Measurements from ENCODE around the gene KCND1.
A peak's percentile ranks its signal among the peaks of the same experiment; 100 is the strongest.

KCND1 gene

DNA sequence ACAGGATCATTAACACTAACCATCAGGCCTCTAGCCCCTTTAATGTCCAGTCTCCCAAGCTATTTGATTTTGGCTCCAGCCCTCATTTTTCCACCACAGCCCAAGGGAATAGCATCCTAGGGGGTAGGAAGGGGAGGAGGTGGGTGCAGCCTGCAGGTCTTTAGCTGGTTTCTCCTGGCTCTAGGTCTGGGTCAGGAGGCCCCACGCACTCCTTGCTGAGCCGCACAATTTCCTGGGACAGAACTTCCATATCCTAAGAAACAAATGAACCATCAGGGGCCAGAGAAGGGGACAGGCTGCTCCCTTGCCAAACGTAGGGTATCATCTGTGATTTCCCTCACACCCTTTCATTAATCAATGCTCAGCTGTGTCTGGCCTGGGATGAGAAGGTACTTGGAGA lies 2.4 kb upstream of the KCND1 start:
- DNase-seq, result no peak

DNA sequence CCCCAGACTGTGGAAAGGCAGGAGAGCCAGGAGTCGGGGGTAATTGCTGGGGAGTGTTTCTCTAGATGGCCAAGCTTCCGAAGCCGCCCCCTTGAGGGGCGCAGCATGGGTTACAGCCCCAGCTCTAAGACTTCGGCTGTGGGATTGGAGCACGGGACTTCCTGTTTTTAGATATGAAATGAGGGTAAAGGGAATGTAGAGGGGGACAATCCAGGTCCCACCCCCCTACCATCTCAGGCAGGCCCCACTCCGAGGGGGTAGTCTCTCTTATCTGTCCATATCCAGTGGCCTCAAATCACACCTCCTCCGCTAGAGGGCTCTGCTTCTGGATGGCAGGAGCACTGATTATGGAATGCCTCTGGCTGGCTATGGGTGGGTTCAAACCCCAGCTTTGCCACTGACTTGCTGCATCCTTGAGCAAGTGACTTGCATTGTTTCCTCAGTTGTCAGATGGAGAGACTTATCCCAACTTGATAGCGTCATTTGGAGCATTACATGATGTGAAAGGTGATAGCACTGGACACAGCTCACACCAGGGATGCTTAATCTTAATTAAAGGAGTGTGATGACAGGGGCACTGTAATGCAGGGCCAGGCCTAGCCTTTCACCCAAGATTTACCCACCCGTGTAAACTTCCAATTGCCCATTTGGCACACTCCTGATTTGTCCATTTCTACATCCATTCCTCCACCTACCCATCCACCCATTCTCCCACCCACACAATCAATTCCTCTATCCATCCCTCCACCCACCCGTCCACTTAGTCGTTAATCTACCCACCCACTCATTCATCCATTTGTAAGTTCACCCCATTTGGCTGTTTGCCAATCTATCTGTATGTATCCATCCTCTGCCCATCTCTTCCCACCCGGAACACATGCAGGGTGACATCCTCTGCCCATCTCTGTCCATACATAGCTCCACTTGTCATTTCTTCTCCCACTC lies 848 bp upstream of the KCND1 start:
- peak; percentile 60 for DNase-seq

DNA sequence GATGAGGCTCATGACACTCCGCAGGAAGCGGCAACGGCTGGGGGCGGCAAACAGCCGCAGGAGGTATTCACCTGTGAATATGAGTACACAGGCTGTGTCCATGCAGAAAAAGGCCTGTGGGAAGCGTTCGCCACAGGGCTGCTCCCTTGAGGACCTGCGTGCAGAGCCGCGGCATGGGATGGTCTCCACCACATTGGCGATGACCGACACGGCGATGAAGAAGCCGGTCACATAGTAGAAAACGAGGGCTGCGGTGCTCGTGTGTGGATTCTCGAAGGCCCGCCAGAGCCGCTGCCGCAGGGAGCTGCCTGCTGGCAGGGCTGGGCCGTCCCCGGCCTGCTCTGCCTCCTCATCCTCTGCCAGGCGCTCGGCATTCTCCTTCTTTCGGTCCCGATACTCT lies 2.2 kb downstream of the KCND1 start:
- DNase-seq, result no peak

DNA sequence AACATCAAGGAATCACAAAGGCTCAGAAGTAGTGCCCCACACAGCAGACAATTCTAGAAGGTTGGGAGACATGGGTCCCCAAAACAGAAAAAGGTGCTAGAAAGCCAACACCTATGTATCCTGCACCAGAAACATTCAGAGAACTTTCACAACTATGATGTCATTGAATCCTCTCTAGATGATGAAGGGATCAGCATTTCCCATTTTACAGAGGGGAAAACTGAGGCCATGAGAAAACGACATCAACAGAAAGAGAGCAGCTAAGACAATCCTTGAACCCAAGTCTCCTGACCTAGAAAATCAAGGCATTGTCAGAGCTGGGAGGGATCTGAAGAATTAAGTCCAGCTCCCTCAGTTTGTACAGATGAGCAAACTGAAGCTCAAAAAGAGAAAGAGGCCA lies 3.3 kb downstream of the KCND1 start:
- no peak for DNase-seq

DNA sequence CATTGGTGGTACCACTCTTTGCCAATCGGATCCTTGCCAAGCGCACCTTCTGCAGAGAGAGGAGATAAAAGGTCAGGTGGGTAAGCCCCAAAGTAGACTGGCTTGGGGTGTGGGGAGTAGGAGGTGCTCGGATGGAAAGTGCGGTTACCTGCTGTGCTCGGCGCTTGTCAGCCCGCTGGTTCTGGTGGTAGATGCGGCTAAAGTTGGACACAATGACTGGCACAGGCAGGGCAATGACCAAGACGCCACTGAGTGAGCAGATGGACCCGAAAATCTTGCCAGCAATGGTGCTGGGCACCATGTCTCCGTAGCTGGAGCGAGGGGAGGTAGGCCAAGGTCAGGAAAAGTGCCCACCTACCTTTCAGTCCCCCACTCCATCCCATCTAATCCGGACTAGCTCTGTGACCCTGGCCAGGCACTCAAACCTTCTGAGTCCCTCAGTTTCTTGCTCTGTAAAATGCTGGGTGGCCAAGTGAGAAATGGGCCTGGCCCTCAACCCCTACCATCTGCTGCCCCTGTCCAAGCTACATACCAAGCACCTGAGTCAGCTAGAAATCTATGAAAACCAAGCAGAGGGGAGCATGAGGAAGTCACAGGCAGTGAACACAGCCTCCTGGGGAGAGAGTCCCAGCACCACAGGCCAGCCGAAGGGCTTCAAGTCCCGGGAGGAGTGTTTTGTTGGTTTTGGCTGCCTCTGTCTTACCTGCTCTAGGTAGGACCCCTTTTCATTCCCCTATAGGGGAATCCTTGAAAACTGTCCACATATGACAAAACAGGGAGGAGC lies 4.7 kb downstream of the KCND1 start:
- DNase-seq, result no peak

DNA sequence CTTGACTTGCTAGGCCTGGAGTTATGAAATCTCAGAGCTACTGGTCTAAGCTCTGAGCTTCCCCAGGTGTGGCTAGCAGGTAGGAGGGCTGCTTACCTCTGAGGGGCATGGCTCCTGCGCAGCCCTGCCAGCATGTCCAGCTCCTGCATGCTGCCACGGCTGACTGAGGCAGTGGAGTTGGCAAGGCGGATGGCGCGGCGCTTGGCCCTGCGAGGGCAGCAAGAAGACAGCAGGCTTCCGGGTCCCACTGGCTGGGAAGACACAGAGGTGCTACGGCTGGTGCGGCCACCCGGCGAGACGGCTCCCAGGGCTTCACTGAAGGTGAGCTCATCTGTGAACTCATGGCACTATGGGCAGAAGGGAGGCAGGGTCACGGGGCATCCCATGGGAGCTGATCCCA lies 5.7 kb downstream of the KCND1 start:
- DNase-seq, result no peak

DNA sequence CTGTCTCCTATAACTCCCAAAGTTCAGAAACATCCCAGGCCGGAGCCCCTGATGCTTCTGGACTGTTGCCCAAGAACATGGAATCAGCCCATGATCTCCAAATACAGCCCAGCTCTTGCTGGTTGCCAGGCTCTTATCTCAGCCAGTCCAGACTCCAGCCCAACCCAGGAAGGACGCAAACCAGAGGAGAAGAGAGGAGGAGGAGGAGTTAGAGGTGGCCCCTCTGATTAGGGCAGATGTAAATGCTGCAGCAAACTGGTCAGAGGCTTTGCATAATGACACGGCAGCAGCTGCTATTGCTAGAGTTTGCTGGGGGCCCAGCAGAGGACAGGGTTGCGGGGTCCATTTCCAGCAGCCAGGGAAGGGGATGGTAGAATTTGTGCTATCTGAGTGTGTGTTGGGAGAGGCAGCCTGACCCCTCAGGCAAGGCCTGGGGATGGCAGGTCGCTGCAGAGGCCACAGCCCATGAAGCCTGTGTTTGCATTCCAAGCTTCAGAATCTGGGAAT lies 10.0 kb downstream of the KCND1 start:
- DNase-seq, result no peak

DNA sequence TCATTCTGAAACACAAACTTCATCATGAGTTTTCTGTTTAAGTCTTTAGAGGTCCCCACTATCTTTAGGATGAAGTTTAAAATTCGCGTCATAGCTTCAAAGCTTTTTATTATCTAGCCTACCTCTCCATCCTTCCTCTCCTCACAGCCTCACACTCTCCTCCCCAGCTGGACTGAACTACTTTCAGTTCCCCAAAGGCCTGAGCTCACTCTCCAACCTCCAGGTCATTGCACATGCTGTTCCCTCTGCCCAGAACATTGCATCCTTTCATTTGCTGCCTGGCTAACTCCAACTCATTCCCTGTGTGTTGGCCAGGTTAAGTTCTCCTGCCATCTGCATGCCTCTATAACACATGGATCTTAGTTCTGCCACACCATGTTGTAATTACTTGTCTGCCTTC lies 11.4 kb downstream of the KCND1 start:
- DNase-seq, result no peak

DNA sequence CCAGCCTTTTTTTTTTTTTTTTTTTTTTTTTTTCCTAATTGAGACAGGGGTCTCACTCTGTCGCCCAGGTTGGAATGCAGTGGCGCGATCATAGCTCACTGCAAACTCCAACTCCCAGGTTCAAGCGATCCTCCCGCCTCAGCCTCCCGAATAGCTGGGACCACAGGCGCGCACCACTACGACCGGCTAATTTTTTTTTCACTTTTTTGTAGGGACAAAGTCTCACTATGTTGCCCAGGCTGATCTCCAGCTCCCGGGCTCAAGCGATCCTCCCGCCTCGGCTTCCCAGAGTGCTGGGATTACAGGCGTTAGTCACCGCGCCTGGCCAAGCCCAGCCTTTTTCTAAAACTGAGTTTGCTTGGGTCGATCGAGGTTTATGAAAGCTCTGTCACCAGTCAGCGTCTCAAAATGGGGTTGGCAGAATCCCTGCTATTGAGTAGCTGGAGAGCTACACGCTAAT lies 13.0 kb downstream of the KCND1 start:
- DNase-seq, result peak; percentile 39

DNA sequence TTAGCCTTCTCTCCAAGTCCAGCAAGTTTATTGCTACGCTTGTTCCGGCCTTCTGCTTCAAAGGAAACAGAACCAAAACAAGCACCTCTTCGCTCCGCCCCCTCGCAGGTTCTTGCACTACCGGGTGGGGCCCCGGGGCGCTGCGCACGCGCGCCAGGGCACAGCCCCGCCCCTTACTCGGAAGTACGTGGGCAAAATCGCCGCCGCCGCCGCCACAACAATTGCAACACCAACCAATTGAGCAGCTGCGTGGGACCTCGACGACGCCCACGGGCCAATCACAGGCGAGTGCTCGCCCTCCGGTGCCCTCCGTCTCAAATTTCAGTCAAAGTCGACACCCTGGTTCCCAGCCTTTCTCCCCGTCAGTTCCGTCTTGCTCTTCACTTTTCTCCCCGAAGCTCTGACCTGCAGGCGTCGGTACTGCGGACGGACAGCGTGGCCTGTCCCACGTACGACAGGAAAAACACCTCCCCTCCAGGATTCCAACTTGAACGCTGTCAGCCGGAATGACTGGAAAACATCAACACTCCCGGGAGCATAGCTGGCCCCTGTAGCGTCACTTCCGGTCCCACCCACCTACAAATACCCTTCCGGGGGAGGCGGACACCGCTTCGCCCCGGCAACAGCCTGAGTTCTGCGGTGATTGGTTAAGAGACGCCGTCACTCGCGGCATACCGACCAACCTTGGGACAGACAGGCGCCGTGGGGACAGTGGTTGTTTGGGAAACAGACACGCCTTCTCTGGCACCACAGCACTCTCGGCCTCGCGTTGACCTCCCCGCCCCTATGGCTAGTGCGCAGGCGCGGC lies 13.6 kb downstream of the KCND1 start:
- peak; percentile 98 for DNase-seq

DNA sequence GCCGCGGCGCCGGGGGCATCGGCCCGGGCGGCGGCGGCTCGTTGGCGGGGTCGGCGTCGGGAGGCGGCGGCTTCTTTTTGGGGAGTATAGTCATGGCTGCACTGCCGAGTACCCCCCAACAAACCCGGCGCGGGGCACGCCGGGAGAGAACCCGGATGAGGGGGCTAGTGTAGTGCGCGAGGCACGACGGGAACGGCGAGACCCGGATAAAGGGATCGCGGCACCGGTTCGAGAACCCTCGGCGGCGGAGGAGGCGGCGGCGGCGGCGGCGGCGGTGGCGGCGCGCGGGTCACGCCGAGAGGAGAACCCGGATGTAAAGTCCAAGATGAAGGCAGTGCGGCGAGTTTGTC lies 14.2 kb downstream of the KCND1 start, which contains the start of gene OTUD5:
TSS of gene OTUD5 (minus strand) at position 131 of the 350 bp plus-strand sequence. CDS start at position 94, 37 bp downstream.
- DNase-seq, result peak; percentile 73

DNA sequence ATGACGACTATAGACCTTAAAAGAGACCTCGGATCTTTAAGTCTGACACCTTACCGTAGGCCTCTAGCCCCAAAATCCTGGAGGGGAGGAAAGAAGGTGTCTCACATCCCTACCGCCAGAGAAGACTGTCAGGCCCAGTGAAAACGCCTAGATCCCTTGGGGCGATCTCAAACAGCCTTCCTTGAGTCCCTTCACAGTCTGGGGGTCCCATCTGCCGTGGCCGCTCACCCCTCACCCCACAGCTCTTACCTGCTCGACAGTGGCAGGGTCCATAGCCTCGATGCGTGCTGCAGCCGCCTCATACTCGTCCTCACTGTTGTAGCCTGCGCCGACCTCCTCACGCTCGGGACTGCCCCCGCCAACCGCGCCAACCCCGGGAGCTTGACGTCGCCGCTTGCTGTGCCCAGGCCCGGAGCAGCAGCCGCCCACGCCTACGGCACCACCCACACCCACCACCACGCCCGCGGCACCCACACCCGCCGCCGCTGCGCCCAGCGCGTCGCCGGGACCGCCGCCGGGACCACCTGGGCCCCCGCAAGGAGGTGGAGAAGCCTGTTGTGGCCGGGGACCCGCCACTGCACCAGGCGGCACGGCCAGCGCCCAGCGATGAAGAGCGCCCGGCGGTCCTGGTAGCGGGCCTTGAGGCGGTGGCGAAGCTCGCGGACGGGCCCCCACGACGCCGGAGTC lies 14.8 kb downstream of the KCND1 start:
- peak; percentile 6 for DNase-seq

DNA sequence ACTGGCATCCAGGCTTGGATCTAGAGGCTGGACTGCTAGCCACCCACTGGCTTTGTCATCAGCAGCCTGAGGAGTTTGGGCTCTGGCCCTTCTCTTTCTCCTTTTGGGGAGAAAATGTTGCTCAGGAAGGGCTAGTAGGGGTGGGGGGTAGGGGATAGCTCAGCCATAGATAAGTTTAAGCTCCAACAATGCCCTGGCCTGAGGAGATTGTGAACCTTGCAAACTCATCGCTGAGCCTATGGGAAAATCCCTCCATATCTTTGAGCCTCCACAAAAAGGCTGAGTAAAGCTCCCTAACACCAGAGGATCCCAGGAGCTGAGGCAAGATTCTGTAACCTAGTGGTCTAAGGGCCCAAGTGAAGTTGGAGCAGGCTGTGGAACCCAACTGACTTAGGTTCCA lies 23.1 kb downstream of the KCND1 start:
- DNase-seq, result no peak

DNA sequence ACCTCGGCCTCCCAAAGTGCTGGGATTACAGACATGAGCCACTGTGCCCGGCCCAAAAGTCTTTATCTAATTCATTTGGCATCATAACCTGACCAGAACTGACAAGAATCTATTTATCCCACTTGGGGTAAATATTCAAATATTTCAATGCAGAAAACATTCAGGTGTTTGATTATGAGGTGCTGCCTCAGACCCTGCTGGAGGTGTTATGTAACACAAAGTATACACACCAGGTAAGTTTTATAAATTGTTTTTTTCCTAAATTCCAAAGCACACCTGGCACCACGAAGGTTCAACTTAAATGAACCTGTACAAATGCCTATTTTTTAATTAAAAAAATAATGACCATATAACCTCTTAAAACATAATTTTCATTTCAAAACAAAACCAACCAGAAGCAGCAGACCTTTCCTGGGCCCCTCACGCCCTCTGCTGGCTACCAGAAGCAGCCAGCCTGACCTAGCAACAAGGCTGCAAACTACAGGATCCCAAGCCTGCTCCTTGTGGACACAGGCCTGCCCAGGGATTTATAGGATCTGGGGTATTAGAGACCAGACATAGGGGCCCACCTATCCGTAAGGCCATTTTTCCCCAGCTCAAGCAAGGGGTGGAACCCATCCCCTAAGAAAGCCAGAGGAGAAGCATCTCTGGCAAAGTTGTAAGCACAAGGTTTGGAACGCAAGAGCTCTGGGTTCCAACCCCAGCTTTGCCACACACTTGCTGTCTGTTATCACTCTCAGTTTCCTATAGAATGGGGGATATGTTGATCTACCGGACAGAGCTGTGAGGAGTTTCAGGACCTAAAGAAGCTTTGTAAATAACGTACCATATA lies 25.9 kb downstream of the KCND1 start:
- peak; percentile 24 for DNase-seq

DNA sequence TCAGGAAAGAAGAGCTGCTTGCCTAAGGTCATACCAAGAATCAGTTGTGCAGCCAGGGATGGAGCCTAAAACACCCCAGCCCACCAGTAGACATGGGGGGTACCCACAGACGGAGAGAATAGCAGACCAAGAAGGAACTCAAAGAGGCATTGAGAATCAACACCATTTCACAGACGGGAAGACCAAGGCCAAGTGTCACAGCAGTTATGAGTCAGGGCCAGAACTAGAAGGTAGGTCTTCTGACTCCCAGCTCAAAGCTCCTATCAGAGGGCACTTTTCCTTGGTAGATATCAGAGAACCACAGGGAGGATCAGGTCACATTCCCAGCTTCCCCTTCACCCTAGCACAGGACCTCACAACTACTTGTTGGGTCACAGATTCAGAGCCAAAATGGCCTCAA lies 28.7 kb downstream of the KCND1 start:
- DNase-seq, result no peak

DNA sequence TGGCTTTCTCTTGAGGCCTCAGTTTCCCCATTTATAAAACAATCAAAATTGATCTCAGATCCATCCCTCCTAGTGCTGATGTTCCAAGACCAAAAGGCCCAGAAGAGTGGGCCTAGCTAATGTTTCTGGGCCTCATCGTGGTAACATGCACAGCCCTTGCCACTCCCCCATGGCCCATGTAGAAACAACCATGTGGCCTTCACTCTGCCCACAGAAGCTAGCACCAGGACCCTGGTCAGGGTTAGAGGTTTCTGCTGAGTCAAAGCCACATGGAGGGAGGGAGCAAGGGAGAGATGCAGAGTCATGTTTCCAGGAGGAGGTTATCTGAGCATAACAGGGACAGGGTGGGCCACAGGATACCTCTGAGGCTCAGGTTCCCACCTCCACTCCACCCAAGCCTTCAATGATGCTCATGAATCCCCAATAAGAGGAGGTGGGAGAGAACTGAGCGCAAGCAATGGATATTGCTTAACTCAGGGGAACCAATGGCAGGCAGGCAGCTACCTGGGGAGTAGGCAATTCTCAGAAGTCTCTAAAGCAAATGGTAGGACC lies 31.2 kb downstream of the KCND1 start:
- DNase-seq, result no peak

DNA sequence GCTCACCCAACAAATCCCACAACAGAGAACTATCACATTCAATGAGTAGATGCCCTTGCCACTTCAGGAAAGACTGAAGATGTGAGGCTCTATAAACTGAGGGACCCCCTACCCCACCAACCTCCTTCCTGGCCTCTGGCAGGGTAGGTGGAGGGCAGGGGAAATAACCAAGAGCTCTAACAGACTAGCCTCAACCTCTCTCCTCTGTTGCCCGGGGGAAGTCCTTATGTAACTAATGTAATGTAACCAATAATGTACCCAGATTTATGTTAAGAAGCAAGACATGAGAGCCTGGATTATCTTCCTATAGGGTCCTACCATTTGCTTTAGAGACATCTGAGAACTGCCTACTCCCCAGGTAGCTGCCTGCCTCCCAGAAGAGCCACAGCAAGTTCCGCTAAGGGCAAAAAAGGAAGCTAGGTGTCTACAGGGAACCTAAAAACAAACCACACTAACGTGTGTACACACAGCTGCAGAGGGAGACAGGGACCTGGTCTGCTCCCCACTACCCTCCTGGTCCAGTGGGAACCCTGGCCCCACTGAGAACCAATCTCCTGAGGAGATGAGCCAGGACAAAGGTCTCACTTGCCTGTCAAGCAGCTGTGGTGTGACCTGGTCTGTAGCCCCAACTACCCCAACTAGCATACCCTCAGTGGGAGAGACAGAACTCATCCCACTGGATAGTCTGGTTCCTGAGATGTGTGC lies 32.0 kb downstream of the KCND1 start:
- no peak for DNase-seq

DNA sequence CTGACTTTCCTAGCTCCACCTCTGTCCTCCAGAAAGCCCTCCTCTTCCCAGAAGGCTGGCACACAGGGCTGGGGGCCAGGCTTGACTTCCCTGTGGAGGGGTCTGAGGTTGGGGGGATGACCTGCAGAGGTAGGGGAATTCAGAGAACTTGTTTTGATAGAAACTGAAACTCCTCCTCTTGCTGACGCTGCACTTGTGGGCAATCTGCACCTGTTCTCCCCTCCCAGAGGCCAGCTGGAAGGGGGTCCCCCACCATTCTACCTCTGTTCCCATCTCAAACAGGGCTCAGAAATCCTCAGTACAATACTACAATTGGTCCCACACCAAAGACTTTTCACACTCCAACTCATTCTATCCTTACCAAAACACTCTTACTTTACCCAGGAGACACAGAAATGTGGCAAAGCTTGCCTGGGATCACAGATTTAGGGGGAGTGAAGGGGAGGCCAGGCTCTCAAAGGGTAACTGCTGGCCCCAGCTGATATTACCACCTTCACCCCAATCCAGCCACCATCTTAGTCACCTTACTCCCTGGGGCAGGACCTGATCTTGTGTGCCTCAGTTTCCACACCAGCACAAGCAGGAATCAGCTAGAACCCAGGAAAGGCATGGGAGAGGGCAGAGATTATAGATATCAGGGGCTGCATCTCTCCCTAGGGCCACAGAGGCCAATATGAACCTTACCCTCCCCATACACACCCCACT lies 32.8 kb downstream of the KCND1 start:
- no peak for DNase-seq

DNA sequence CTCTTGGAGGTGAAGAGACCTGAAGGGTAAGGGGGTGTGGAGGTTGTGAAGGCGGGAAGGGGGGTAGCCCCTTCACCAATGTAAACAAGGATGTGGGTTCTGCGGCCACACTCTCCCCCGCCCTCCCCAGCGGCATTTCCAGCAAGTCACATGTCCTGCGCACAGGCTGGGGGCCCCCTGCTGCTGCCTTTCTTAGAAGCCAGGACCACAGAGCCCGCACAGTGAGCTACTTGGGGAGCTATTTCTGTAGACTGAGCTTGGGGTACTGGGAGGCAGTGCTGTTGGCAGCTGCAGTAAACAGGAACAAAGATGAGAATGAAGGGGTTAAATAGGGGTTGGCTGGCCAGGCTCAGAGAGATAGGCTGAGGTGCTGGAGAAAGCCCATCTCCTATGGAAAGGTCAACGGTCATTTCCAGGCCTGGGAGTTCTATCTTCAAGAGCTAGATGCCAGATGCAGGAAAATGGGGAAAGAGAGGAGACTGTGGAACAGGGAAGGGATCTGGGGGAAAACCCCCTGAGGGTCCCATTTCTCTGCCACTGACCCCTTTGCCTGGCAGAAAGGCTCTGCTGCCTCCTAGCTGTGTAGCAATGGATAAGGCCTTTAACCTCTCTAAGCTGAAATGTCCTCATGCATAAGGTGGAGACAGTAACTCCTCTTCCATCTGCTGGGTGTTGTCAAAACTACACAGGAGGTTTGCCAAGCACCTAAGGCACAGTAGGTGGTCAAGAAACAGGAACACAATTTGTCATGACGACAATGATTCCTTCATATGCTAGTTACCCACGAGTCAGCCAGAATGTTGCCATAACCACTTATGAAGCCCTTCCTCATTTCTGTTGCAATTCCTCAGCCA lies 34.4 kb downstream of the KCND1 start:
- DNase-seq, result no peak

Measured in NCI-H146 (cell line).